NCI-H446 (cell line): Measurements from ENCODE around the gene TARDBP.
A peak's percentile ranks its signal among the peaks of the same experiment; 100 is the strongest.
"Not testable (repeated sequence)": the region's sequence is repeated elsewhere in the genome, so short reads cannot be mapped to it uniquely, and the experiment has no call there.

Experiments
- DNase-seq, 2 experiments: peaks; one replicate each; lab custom pipeline; 2025; lab: John Stamatoyannopoulos, UW

The TARDBP gene

GRCh38 chr1:11042995-11043874, 30.8 kb downstream of the TARDBP start:
- DNase-seq: no peak

GRCh38 chr1:11044086-11044848, 31.8 kb downstream of the TARDBP start:
- no peak for DNase-seq

GRCh38 chr1:11044849-11045427, 32.5 kb downstream of the TARDBP start:
- DNase-seq: no peak

GRCh38 chr1:11045428-11046269, 33.2 kb downstream of the TARDBP start:
- no peak for DNase-seq

GRCh38 chr1:11046270-11046566, 33.8 kb downstream of the TARDBP start:
- DNase-seq: no peak

- DNase-seq: no peak
Measured at GRCh38 chr1:11046625-11047365, 34.3 kb downstream of the TARDBP start, which contains the start of gene MASP2. MASP2 (minus strand) TSS chr1:11047239; CDS start chr1:11047207, 32 bp downstream.

GRCh38 chr1:11051121-11051520, 38.7 kb downstream of the TARDBP start:
- DNase-seq: not testable (repeated sequence)

- DNase-seq: no peak
Measured at GRCh38 chr1:11051781-11052511, 39.5 kb downstream of the TARDBP start.

GRCh38 chr1:11052839-11053757, 40.6 kb downstream of the TARDBP start:
- no peak for DNase-seq

- no peak for DNase-seq
Measured at GRCh38 chr1:11053758-11054137, 41.3 kb downstream of the TARDBP start.

- DNase-seq: no peak
Measured at GRCh38 chr1:11054181-11054580, 41.7 kb downstream of the TARDBP start.

- DNase-seq: no peak
Measured at GRCh38 chr1:11054666-11055065, 42.2 kb downstream of the TARDBP start.

GRCh38 chr1:11055676-11056075, 43.2 kb downstream of the TARDBP start:
- DNase-seq: no peak

GRCh38 chr1:11056504-11056903, 44.0 kb downstream of the TARDBP start:
- no peak for DNase-seq

- DNase-seq: no peak
Measured at GRCh38 chr1:11057477-11057876, 45.0 kb downstream of the TARDBP start.

- DNase-seq: no peak
Measured at GRCh38 chr1:11058026-11058425, 45.6 kb downstream of the TARDBP start.

- DNase-seq: no peak
Measured at GRCh38 chr1:11058595-11059154, 46.2 kb downstream of the TARDBP start.

GRCh38 chr1:11059155-11059967, 46.9 kb downstream of the TARDBP start:
- peak in 1 of 2 experiments; percentile 58 for DNase-seq
